ENCODE measurements around the gene CERS6. TPM values are rescaled to one million over a fixed set of nuclear protein-coding genes. Genes with fewer than 3 reads are reported as not detected.

CERS6 gene
- polyA plus RNA-seq, 3 donors = 7.6 to 17.7 (median 15.6) TPM

GRCh38 chr2:168602379-168602778 lies 146.3 kb downstream of the CERS6 start:
- peaks cover 0 to 18% of the 10 kb centered on the region in 2 donors for H3K36me3 ChIP-seq (replicated peaks in 1 of 2; ENCODE audit: control insufficient read depth in 1 of 2, insufficient read depth in 2 of 2, low read length in 2 of 2)
- peaks cover 0 to 6% of the 10 kb centered on the region in 2 donors for H3K4me1 ChIP-seq (ENCODE audit: control insufficient read depth in 1 of 2, insufficient read depth in 2 of 2, low read length in 2 of 2)
- H3K4me3 ChIP-seq (replicated peaks in 1 of 3; ENCODE audit: low read depth in 2 of 3, low read length in 3 of 3) = no peak overlapping the region
- Mint-ChIP-seq H3K27me3 (ENCODE audit: low read depth in 3 of 3) (no peaks in the 10 kb centered on the region), H3K4me1 (peaks cover 31% of the 10 kb centered on the region), H3K9me3 (peaks cover 9 to 25% (median 16%) of the 10 kb centered on the region in 7 donors), H3K4me3 (no peak overlapping the region), H3K36me3 (peaks cover 14 to 21% of the 10 kb centered on the region in 2 donors), H3K27ac (no peak overlapping the region)
- H4K20me1 ChIP-seq (ENCODE audit: insufficient read depth, low read length) = peaks cover 22% of the 10 kb centered on the region
- H3K27me3 ChIP-seq (ENCODE audit: control insufficient read depth in 2 of 2, insufficient read depth in 2 of 2, low read length in 2 of 2) = no peaks in the 10 kb centered on the region
- H3K9me3 ChIP-seq (replicated peaks in 1 of 2; ENCODE audit: control insufficient read depth in 1 of 2, insufficient read depth in 1 of 2, low read length in 2 of 2) = peaks cover 15 to 17% of the 10 kb centered on the region in 2 donors
- H3K4me2 ChIP-seq (replicated peaks; ENCODE audit: extremely low read depth, low read length, poor library complexity, severe bottlenecking) = no peak overlapping the region
- no peak for TF ChIP-seq CTCF (IDR thresholded peaks at IDR 0.05)
- no peak overlapping the region for H3K9ac ChIP-seq (ENCODE audit: insufficient read depth, low read length, poor library complexity, severe bottlenecking)
- H3K79me2 ChIP-seq (ENCODE audit: insufficient read depth, low read length) = peaks cover 68% of the 10 kb centered on the region
- H3K27ac ChIP-seq (ENCODE audit: low read depth in 1 of 2, low read length in 2 of 2) = no peak overlapping the region
- DNase-seq = no peak
- no CpG with 5 or more reads among the region's 2 CpGs for WGBS (ENCODE audit: insufficient coverage)
- intact Hi-C loops (cut with micrococcal nuclease) = no loop called here
- no peak overlapping the region for H2AFZ ChIP-seq (ENCODE audit: insufficient read depth, low read depth, low read length, poor library complexity, severe bottlenecking)

- intact Hi-C loops (cut with micrococcal nuclease) = no loop called here
- H3K27ac Mint-ChIP-seq = no peak overlapping the region
- H3K4me1 Mint-ChIP-seq = peaks cover 31% of the 10 kb centered on the region
Measured at GRCh38 chr2:168602846-168603401, 146.9 kb downstream of the CERS6 start.

More at GRCh38 chr2:168602846-168603401, 146.9 kb downstream of the CERS6 start:
- Histone ChIP-seq H3K9me3 (replicated peaks in 1 of 2; ENCODE audit: control insufficient read depth in 1 of 2, insufficient read depth in 1 of 2, low read length in 2 of 2) (peaks cover 15 to 17% of the 10 kb centered on the region in 2 donors), H3K79me2 (ENCODE audit: insufficient read depth, low read length) (peaks cover 73% of the 10 kb centered on the region), H4K20me1 (ENCODE audit: insufficient read depth, low read length) (peaks cover 21% of the 10 kb centered on the region), H3K36me3 (replicated peaks in 1 of 2; ENCODE audit: control insufficient read depth in 1 of 2, insufficient read depth in 2 of 2, low read length in 2 of 2) (peaks cover 0 to 18% of the 10 kb centered on the region in 2 donors), H3K9ac (ENCODE audit: insufficient read depth, low read length, poor library complexity, severe bottlenecking) (no peak overlapping the region), H3K4me3 (replicated peaks in 1 of 3; ENCODE audit: low read depth in 2 of 3, low read length in 3 of 3) (no peak overlapping the region), H3K27me3 (ENCODE audit: control insufficient read depth in 2 of 2, insufficient read depth in 2 of 2, low read length in 2 of 2) (no peaks in the 10 kb centered on the region), H3K27ac (ENCODE audit: low read depth in 1 of 2, low read length in 2 of 2) (no peak overlapping the region), H3K4me2 (replicated peaks; ENCODE audit: extremely low read depth, low read length, poor library complexity, severe bottlenecking) (no peak overlapping the region), H2AFZ (ENCODE audit: insufficient read depth, low read depth, low read length, poor library complexity, severe bottlenecking) (no peak overlapping the region), H3K4me1 (ENCODE audit: control insufficient read depth in 1 of 2, insufficient read depth in 2 of 2, low read length in 2 of 2) (peaks cover 0 to 6% of the 10 kb centered on the region in 2 donors)
- Mint-ChIP-seq H3K4me3 (no peak overlapping the region), H3K36me3 (peaks cover 14 to 21% of the 10 kb centered on the region in 2 donors), H3K27me3 (ENCODE audit: low read depth in 3 of 3) (no peaks in the 10 kb centered on the region), H3K9me3 (peaks cover 9 to 25% (median 16%) of the 10 kb centered on the region in 7 donors)
- no peak for TF ChIP-seq CTCF (IDR thresholded peaks at IDR 0.05)
- no peak for DNase-seq
